GM15510 (cell line): Measurements from ENCODE around the gene UCKL1.

Source experiments
- POLR2A ChIP-seq: IDR thresholded peaks from 3 replicates; pipeline ENCODE4 v1.6.1; 2011; ENCODE audit warnings: borderline replicate concordance; ENCODE audit not compliant: insufficient read length; ENCODE audit errors: extremely low read depth

The UCKL1 gene

GRCh38 chr20:63955827-63956663 lies at the start of gene UCKL1:
UCKL1 (minus strand) TSS chr20:63956416; CDS start chr20:63956372, 44 bp downstream.
- TF ChIP-seq POLR2A, result peak; percentile 91

- TF ChIP-seq POLR2A, result no peak
Measured at GRCh38 chr20:64005394-64005793, 49.2 kb upstream of the UCKL1 start.

GRCh38 chr20:64003960-64004725 lies 47.9 kb upstream of the UCKL1 start:
- no peak for TF ChIP-seq POLR2A

- TF ChIP-seq POLR2A, result no peak
Measured at GRCh38 chr20:64001607-64002011, 45.4 kb upstream of the UCKL1 start.

GRCh38 chr20:64000906-64001305 lies 44.7 kb upstream of the UCKL1 start:
- TF ChIP-seq POLR2A, result no peak

- TF ChIP-seq POLR2A, result no peak
Measured at GRCh38 chr20:63982937-63983336, 26.7 kb upstream of the UCKL1 start.

GRCh38 chr20:63980806-63981728 lies 24.9 kb upstream of the UCKL1 start, which contains the start of gene PRPF6:
PRPF6 (plus strand) TSS chr20:63981132; CDS start chr20:63981246, 114 bp downstream.
- TF ChIP-seq POLR2A, result peak; percentile 70

GRCh38 chr20:63980317-63980805 lies 24.1 kb upstream of the UCKL1 start:
- no peak for TF ChIP-seq POLR2A

- peak; percentile 36 for TF ChIP-seq POLR2A
Measured at GRCh38 chr20:63979557-63980316, 23.5 kb upstream of the UCKL1 start, which contains the start of gene SAMD10. SAMD10 (minus strand) TSS chr20:63979642; CDS start chr20:63979467, 175 bp downstream.

GRCh38 chr20:63979229-63979556 lies 23.0 kb upstream of the UCKL1 start:
- TF ChIP-seq POLR2A, result no peak

GRCh38 chr20:63978319-63979228 lies 22.4 kb upstream of the UCKL1 start:
- peak; percentile 44 for TF ChIP-seq POLR2A

GRCh38 chr20:63977739-63978276 lies 21.6 kb upstream of the UCKL1 start:
- no peak for TF ChIP-seq POLR2A
